GM18517 (cell line): ENCODE data around the gene ZNF787.
"Not testable (repeated sequence)": the region's sequence is repeated elsewhere in the genome, so short reads cannot be mapped to it uniquely, and the experiment has no call there.

Experiments used
- ATAC-seq: cut with Tn5 transposase; IDR thresholded peaks from one replicate; pipeline ENCODE4 v1.9.1; 2021; ENCODE audit warnings: mild to moderate bottlenecking, moderate library complexity; ENCODE audit not compliant: unreplicated experiment

ZNF787 gene

GRCh38 chr19:56106993-56107392 is 14.1 kb downstream of the ZNF787 start:
- no peak for ATAC-seq

DNA sequence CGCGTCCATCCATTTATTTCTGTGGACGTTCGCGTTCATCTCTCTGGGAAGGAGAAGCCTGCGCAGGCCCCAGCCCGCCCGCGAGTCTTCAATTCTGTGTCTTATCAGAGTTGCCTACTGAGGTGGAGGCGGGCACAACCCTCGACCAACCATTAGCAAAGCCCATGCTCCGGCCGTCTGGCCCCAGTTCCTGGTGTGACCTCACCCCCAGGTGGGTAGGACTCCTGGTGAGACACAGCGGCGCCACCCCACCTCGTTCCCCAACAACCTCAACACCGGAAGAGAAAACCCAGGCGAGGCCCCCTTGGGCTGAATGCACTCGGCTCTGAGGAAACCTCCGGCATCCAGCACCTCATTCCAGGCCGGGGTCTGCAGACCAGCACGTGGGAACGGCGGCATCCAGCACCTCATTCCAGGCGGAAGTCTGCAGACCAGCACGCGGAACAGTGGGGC is 14.7 kb downstream of the ZNF787 start:
- no peak for ATAC-seq

- not testable (repeated sequence) for ATAC-seq
These were observed 15.2 kb downstream of the ZNF787 start for GRCh38 chr19:56105831-56106396.

DNA sequence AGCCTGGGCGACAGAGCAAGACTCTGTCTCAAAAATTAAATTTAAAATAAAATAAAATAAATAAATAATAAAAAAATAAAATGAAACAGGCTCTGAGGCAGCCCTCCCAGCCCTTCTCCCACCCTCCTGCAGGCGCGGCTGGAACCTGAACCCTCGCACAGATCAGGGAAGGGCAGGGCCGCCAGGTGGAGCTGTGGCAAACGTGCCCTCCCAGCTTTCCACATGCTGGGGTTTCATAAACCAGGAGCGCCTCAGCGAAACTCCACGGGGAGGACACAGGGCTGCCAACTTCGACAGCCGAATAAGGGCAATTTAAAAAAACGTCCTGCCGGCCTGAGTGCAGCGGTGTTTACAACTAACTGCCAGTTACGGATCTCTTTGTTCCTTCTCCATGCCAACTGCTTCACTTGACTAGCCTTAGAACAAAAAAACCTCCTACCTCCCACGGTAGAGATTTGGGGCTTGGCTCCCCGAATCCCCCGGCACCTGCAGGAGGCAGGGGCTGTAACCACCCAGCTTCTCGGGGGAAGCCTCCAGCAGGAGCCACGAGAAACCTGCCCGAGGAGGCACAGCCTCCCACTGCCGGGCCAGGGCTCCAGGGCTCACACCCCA is 15.9 kb downstream of the ZNF787 start:
- no peak for ATAC-seq

DNA sequence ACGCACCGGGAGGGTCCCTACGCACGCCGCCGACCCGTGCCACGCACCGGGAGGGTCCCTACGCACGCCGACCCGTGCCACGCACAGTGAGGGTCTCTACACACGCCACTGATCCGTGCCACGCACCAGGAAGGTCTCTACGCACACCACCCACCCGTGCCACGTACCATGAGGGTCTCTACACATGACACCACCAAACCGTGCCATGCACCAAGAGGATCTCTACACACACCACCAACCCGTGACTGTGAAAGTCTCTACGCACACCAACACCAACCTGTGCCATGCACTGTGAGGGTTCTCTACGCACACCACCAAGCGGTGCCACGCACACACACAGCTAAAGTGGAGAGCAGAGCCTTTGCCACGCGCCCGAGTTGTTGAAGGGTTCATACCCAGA is 16.7 kb downstream of the ZNF787 start:
- ATAC-seq = no peak

- no peak for ATAC-seq
These were observed 18.0 kb downstream of the ZNF787 start for GRCh38 chr19:56103027-56103614.

DNA sequence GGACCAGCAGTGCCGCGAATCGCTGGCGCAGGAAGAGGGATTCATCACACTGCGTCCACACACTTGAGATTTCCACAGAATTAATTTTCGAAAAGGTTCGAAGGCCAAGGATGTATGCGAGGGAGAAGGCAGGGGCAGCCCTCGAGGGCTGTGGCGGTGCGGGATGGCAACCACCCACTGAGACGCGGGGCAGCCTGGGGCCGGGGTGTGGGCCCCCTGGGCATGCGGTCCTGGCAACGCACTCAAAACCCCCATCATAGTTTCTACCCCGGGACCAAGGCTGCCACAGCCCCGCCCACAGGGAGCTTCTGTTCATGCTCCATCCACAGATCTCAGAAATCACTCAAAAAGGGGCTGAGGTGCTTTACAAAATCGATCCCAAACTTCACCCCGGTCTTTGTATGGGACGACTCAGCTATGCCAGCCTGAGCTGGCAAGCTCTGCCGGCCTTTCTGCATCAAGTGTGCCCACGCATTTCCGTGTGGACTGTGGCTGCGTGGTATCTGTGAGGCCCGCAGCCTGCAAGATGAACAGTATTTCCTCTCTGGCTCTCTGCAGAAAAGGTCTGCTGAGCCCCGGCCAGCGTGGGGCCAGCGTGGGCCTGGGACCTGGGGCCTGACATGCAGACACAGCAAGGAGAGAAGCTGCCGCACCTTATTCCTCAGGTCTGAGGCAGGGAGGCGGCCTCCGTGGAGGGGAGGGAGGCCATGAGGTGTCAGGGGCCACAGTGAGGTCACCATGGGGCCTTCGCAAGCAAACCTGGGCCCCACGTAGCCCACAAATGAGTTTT is 19.2 kb downstream of the ZNF787 start:
- no peak for ATAC-seq

GRCh38 chr19:56101095-56101494 is 20.0 kb downstream of the ZNF787 start:
- no peak for ATAC-seq

DNA sequence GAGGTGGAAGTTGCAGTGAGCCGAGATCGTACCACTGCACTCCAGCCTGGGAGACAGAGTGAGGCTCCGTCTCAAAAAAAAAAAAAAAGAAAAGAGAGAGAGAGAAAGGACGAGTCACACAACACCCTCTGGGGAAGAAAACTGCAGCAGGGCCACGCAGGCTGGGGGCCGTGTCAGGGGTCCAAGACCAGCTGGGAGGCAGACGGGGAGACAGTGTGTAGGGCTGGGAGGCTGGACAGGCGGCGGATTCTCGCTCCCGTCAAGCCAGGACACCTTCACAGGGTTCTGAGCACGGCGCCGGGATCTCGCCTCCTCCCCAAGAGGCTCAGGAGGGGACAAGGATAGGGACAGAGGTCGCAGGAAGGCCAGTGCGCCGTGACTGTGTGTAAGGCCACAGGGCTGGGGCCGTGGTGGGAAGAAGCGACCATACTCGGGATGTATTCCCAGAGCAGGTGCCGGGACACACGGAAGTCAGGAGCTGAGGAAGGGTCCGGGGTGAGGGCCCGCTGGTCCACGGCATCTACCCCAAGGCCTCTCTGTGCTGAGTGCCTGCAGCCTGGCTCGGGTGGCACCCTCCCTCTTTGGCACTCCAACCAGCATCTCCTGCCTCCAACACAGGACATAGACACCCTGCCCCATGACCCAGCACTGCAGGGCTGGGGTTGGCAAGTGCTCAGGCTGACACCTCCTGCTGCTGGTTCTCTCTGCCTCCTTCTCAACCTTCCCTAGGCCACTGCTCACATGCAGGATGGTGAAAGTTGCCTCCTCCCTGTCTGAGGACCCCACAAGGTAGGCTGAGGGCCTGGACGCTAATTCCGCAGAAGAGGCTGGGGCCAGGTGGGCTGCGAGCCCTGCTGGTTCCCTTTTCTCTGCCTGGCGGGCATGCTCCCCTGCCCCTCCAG is 21.2 kb downstream of the ZNF787 start:
- no peak for ATAC-seq

GRCh38 chr19:56098731-56099568 is 22.1 kb downstream of the ZNF787 start:
- no peak for ATAC-seq

- not testable (repeated sequence) for ATAC-seq
These were observed 22.9 kb downstream of the ZNF787 start for GRCh38 chr19:56098237-56098636.

GRCh38 chr19:56097776-56098175 is 23.3 kb downstream of the ZNF787 start:
- ATAC-seq = no peak

GRCh38 chr19:56097306-56097705 is 23.8 kb downstream of the ZNF787 start:
- no peak for ATAC-seq

DNA sequence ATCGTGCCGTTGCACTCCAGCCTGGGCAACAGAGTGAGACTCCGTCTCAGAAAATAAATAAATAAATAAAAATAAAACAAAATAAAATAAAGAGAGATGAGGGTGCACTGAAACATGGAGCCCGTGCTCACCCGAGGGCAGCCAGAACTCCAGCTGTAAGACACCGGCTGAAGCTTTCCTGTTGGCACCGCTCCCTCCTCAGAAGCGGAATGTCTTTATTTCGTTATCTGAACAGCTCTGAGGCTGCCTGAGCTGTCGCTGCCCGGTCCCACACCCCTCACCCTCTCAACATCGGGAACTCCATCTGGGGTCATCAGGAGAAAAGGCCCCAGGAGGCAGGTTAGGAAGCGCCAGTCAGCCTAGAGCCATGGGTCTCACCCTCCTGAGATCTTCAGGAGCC is 24.4 kb downstream of the ZNF787 start:
- no peak for ATAC-seq

- ATAC-seq = no peak
These were observed 26.6 kb downstream of the ZNF787 start for GRCh38 chr19:56094449-56094848.

DNA sequence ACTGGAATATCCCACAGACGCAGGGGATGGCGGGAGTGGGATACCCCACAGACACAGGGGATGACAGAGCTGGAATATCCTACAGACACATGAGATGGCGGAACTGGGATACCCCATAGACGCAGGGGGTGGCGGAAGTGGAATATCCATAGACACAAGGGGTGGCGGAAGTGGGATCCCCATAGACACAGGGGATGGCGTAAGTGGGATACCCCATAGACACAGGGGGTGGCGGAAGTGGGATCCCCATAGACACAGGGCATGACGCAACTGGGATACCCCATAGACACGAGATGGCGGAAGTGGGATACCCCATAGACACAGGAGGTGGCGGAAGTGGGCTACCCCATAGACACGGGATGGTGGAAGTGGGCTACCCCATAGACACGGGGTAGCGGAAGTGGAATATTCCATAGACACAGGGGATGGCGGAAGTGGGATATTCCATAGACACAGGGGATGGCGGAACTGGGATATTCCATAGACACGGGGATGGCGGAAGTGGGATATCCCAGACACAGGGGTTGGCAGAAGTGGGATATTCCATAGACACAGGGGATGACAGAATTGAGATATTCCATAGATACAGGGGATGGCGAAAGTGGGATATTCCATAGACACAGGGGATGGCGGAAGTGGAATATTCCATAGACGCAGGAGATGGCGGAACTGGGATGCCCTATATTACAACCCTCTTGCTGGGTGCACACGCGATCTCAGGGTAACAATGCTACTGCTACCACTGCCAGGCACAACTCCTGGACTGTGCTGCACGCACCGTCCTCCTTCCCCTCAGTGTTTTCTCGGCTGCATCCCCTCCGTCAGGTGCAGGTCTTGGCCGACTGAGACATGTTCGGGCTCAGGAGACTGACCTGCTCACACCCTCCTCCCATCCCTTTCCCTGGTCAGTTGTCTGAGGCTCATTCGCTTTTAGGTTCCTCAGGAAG is 28.1 kb downstream of the ZNF787 start:
- ATAC-seq = no peak

DNA sequence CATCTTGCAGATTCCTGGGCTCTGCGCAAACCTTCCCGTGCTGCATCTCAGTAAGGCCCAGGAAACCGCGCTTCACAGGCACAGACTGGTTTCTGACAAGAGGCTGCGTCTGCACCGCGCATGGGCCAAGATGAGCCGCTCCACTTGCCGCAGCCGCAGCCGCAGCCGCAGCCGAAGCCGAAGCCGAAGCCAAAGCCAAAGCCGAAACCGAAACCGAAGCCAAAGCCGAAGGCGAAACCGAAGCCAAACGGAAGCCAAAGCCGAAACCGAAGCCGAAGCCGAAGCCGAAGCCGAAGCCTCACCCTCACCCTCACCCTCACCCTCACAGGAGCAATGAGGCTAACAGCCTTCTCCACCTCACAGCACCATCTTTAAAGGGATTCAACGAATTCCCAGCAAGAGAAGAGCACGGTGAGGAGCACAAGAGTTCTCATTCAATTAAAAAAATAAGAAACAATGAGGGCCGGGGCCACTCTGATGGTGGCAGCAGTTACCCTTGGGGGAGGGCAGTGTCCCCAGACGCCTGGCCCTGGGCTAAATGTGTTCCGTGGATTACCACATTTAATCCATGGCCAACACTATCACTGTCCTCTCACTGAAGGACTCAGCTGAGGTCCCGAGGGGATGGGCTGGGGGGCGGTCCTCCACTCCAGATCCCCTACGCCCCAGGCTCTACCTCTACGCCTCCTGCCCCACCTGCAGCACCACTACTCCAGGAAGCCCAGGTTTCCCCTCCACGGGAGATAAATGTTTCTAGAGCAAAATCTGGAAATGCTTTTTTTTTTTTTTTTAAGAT is 29.1 kb downstream of the ZNF787 start:
- ATAC-seq = no peak

DNA sequence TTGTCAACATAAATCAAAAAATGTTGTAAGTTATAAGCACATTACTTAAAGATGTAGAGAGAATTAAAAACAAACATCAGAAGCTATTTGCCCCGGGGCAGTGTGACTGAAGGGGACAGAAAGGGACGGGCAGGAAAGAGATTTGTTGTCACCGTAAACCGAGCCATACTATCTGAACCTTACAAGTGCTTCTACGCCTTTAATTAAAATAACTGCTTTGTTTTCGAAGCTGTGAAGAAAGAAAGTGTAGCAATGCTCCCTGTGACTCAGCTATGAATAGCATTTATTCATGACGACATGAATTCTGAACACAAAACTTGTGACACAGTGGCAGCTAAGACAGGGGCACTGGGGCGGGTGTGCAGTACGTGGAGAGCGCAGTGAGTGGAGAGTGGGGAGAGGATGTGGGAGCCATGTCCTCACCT is 30.0 kb downstream of the ZNF787 start:
- ATAC-seq = no peak
